NCI-H1694 (cell line): ENCODE results near the gene EWSR1.
A peak's percentile ranks its signal among the peaks of the same experiment; 100 is the strongest.
"Not testable (repeated sequence)": the region's sequence is repeated elsewhere in the genome, so short reads cannot be mapped to it uniquely, and the experiment has no call there.

ENCODE experiments used
- DNase-seq: peaks from one replicate; lab custom pipeline; 2025; lab: John Stamatoyannopoulos, UW

Gene EWSR1

GRCh38 chr22:29339381-29340235 is 71.5 kb downstream of the EWSR1 start:
- DNase-seq, result no peak

- no peak for DNase-seq
Measured at GRCh38 chr22:29340566-29340965, 72.5 kb downstream of the EWSR1 start.

- DNase-seq, result no peak
Measured at GRCh38 chr22:29341056-29341848, 73.2 kb downstream of the EWSR1 start.

- DNase-seq, result no peak
Measured at GRCh38 chr22:29341849-29342127, 73.7 kb downstream of the EWSR1 start.

GRCh38 chr22:29342177-29342576 is 74.1 kb downstream of the EWSR1 start:
- DNase-seq, result no peak

GRCh38 chr22:29342577-29343312 is 74.7 kb downstream of the EWSR1 start:
- no peak for DNase-seq

GRCh38 chr22:29343313-29343805 is 75.3 kb downstream of the EWSR1 start:
- peak; percentile 87 for DNase-seq

- peak; percentile 57 for DNase-seq
Measured at GRCh38 chr22:29344137-29344536, 76.1 kb downstream of the EWSR1 start.

GRCh38 chr22:29344889-29345288 is 76.8 kb downstream of the EWSR1 start:
- DNase-seq, result not testable (repeated sequence)

- no peak for DNase-seq
Measured at GRCh38 chr22:29345932-29346331, 77.9 kb downstream of the EWSR1 start.

GRCh38 chr22:29346659-29347058 is 78.6 kb downstream of the EWSR1 start:
- DNase-seq, result peak; percentile 92

GRCh38 chr22:29348041-29348440 is 80.0 kb downstream of the EWSR1 start:
- no peak for DNase-seq

- DNase-seq, result no peak
Measured at GRCh38 chr22:29348956-29349355, 80.9 kb downstream of the EWSR1 start.
